ENCODE data around the gene ZMYND8.

DNA sequence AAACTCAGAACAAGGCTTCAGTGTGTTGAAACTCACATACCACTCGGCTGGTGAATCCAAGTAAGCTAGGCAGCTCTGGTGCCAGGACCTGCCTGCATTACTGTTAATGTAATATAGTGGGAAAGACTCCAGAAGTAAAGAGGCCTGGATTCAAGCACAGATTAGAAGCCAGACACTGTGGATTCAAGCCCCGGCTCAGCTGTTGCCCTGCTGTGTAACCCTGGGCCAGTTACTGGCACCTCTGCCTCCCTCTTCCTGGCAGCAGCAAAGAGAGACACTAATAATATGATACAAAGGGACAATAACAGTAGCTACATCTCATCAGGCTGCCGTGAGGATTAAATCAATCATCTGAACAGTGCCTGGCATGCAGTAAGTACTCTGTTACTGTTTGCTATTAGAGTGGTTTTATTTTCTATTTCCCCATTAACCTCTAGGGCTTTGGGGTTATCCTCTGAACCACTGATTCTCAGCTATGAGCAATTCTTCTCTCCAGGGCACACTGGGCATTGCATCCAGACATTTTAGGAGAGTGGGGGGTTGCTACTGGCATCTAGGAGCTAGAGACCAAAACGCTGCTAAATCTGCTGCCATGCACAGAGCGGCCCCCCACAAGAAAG lies 92.9 kb downstream of the ZMYND8 start:
- TF ChIP-seq EP300 (IDR thresholded peaks at IDR 0.05): no peak
- TF ChIP-seq POLR2A (IDR thresholded peaks at IDR 0.05): no peak
- TF ChIP-seq, protein P1, sequence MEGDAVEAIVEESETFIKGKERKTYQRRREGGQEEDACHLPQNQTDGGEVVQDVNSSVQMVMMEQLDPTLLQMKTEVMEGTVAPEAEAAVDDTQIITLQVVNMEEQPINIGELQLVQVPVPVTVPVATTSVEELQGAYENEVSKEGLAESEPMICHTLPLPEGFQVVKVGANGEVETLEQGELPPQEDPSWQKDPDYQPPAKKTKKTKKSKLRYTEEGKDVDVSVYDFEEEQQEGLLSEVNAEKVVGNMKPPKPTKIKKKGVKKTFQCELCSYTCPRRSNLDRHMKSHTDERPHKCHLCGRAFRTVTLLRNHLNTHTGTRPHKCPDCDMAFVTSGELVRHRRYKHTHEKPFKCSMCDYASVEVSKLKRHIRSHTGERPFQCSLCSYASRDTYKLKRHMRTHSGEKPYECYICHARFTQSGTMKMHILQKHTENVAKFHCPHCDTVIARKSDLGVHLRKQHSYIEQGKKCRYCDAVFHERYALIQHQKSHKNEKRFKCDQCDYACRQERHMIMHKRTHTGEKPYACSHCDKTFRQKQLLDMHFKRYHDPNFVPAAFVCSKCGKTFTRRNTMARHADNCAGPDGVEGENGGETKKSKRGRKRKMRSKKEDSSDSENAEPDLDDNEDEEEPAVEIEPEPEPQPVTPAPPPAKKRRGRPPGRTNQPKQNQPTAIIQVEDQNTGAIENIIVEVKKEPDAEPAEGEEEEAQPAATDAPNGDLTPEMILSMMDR (IDR thresholded peaks at IDR 0.05): no peak
